Measurements from ENCODE around the gene POGLUT3. TPM values are rescaled to one million over a fixed set of nuclear protein-coding genes. Genes with fewer than 3 reads are reported as not detected.

POGLUT3 gene
- total and polyA plus RNA-seq, 9 of the 15 experiments (the other 6 are each of a cell fraction or from before 2014, with no cell fraction given), result 4.6 to 29.7 (median 17.8) TPM

DNA sequence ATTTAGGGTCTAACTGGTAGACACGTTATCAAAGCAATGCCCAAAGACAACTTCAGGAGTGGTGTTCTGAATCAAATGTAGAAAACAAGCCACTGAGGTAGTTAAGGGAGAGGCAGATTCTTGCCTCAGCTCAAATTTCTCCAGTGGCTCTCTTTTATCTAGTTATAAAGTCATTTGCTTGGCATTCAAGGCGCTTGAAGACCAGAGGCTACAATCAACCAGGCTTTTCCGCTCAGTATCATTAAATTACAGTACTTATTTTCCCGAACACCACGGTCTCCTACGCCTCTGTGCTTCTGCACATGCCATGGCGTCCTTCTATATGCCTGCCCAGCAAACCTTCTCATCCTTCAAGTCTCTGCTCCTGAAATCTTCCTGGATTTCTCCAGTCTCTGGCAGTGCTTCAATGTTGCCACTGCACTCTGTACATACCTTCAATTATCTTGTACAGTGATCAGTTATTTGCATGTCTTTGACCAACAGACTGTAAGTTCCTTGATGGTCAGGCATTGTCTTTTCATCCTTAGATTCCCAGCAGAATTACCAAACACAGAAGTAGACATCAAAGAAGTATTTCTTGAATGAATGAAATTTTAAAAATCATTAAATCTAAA lies 1.4 kb downstream of the POGLUT3 start:
- DNase-seq (ENCODE audit: extremely low read depth in 1 of 4, low spot score in 3 of 4) (peak in 2 of 4 experiments; percentile 34 to 38), ATAC-seq (peak; percentile 5), FAIRE-seq (peak; percentile 68)
- Histone ChIP-seq H3K9me3 (replicated peaks; ENCODE audit: control insufficient read depth, insufficient read depth, low read depth, low read length) (no peaks in the 10 kb centered on the region), H4K20me1 (replicated peaks; ENCODE audit: control insufficient read depth, insufficient read depth, low read length) (no peaks in the 10 kb centered on the region), H3K9me1 (ENCODE audit: control insufficient read depth, insufficient read depth, low read length) (no peaks in the 10 kb centered on the region), H3K4me1 (replicated peaks in 1 of 2; ENCODE audit: control insufficient read depth in 2 of 2, insufficient read depth in 2 of 2, low read length in 2 of 2) (peaks cover 17 to 35% of the 10 kb centered on the region in 2 experiments), H3K9ac (ENCODE audit: insufficient read depth in 1 of 2, low read depth in 2 of 2, low read length in 2 of 2) (peak overlapping the region; percentile 88 to 98; a peak in 3 of 4 replicates), H3K4me3 (peak overlapping the region; percentile 59), H3K36me3 (ENCODE audit: control insufficient read depth, insufficient read depth, low read length) (peaks cover 2% of the 10 kb centered on the region; the same call in 1 of the 3 replicates), H3K27ac (ENCODE audit: extremely low read depth, low read depth, low read length) (peak overlapping the region; percentile 97), H3K79me2 (ENCODE audit: control insufficient read depth, insufficient read depth, low read length) (peaks cover 38% of the 10 kb centered on the region), H3K4me2 (ENCODE audit: insufficient read depth, low read length) (peak overlapping the region; percentile 88), H2AFZ (ENCODE audit: low read depth, low read length) (peak overlapping the region; percentile 88), H3K27me3 (ENCODE audit: control insufficient read depth in 2 of 2, insufficient read depth in 2 of 2, low read length in 2 of 2) (no peaks in the 10 kb centered on the region)
- 23% methylated on average over 7 of the region's 7 CpGs for WGBS (ENCODE audit: insufficient coverage, low coverage, missing lambda C conversion rate)
- in situ Hi-C loops (cut with MboI) (no loop called here), intact Hi-C loops (cut with micrococcal nuclease) (loop anchor here (2.0 to 10.0 kb wide), 5 partner anchors 56 to 372 kb away; partner anchors contain the start of genes ACAT1, ATM, EXPH5 and NPAT)
- ChIA-PET POLR2A (interaction anchor here (1.6 kb wide), 1 partner anchor 15 kb away, joined by 6 read pairs; no protein-coding TSS in a partner anchor), CTCF (ENCODE audit: low intra/inter-chr PET ratio) (no interaction called here)
- BruUV-seq (replicated peaks), result no TSS peak
- TF ChIP-seq YY1 (IDR thresholded peaks at IDR 0.05; ENCODE audit: borderline replicate concordance in 1 of 3, control insufficient read depth in 1 of 3, extremely low read depth in 1 of 3, insufficient read depth in 3 of 3, insufficient read length in 1 of 3, insufficient replicate concordance in 2 of 3, low read depth in 1 of 3, low read length in 2 of 3), result peak in 1 of 3 experiments; percentile 14
- TF ChIP-seq CREBBP (IDR thresholded peaks at IDR 0.05; ENCODE audit: low read depth, low read length), result no peak

GRCh38 chr11:108495326-108495725 lies 2.9 kb downstream of the POGLUT3 start:
- Histone ChIP-seq H3K9me3 (replicated peaks; ENCODE audit: control insufficient read depth, insufficient read depth, low read depth, low read length) (no peaks in the 10 kb centered on the region), H3K4me1 (replicated peaks in 1 of 2; ENCODE audit: control insufficient read depth in 2 of 2, insufficient read depth in 2 of 2, low read length in 2 of 2) (peaks cover 17 to 21% of the 10 kb centered on the region in 2 experiments), H3K4me3 (no peak overlapping the region), H3K27me3 (ENCODE audit: control insufficient read depth in 2 of 2, insufficient read depth in 2 of 2, low read length in 2 of 2) (no peaks in the 10 kb centered on the region), H3K4me2 (ENCODE audit: insufficient read depth, low read length) (no peak overlapping the region), H3K79me2 (ENCODE audit: control insufficient read depth, insufficient read depth, low read length) (peaks cover 38% of the 10 kb centered on the region), H3K27ac (ENCODE audit: extremely low read depth, low read depth, low read length) (no peak overlapping the region), H2AFZ (ENCODE audit: low read depth, low read length) (no peak overlapping the region), H3K9ac (ENCODE audit: insufficient read depth in 1 of 2, low read depth in 2 of 2, low read length in 2 of 2) (peak overlapping the region in 1 of 2 experiments; percentile 46; a peak in 1 of 4 replicates), H4K20me1 (replicated peaks; ENCODE audit: control insufficient read depth, insufficient read depth, low read length) (no peaks in the 10 kb centered on the region), H3K9me1 (ENCODE audit: control insufficient read depth, insufficient read depth, low read length) (no peaks in the 10 kb centered on the region), H3K36me3 (ENCODE audit: control insufficient read depth, insufficient read depth, low read length) (peaks cover 3% of the 10 kb centered on the region; the same call in 1 of the 3 replicates)
- 94% methylated on average over 3 of the region's 3 CpGs for WGBS (ENCODE audit: insufficient coverage, low coverage, missing lambda C conversion rate)
- no peak for DNase-seq (ENCODE audit: extremely low read depth in 1 of 4, low spot score in 3 of 4)
- ChIA-PET POLR2A (no interaction called here), CTCF (ENCODE audit: low intra/inter-chr PET ratio) (no interaction called here)
- in situ Hi-C loops (cut with MboI) (no loop called here), intact Hi-C loops (cut with micrococcal nuclease) (loop anchor here (5.0 to 10.0 kb wide), 4 partner anchors 57 to 371 kb away; partner anchors contain the start of genes ACAT1 and EXPH5)
- ATAC-seq, result no peak
- BruUV-seq (replicated peaks), result no TSS peak
- FAIRE-seq, result no peak
- TF ChIP-seq ZBED1 (IDR thresholded peaks at IDR 0.05) (no peak), CGGBP1 (CRISPR knock-in tag; IDR thresholded peaks at IDR 0.05) (no peak), SMC3 (conservative IDR thresholded peaks at IDR 0.05; ENCODE audit: insufficient read depth, low read depth, low read length) (no peak), SRF (CRISPR knock-in tag; IDR thresholded peaks at IDR 0.05) (no peak), TEAD2 (tag; IDR thresholded peaks at IDR 0.05) (no peak), CEBPG (CRISPR knock-in tag; IDR thresholded peaks at IDR 0.05) (no peak), CEBPG (tag; conservative IDR thresholded peaks at IDR 0.05 in 1 of 2, IDR thresholded peaks at IDR 0.05 in 1 of 2) (no peak), ZFP36 (IDR thresholded peaks at IDR 0.05; ENCODE audit: low read depth, low read length, partially characterized antibody) (no peak), HMGN3 (IDR thresholded peaks at IDR 0.05; ENCODE audit: borderline replicate concordance, extremely low read depth, insufficient read length, low read depth, low read length) (no peak), POLR3G (IDR thresholded peaks at IDR 0.05; ENCODE audit: extremely low read depth, insufficient read length, insufficient replicate concordance) (no peak), OTX1 (CRISPR knock-in tag; IDR thresholded peaks at IDR 0.05) (no peak), SIN3B (IDR thresholded peaks at IDR 0.05; ENCODE audit: low read depth) (no peak), ZNF586 (CRISPR knock-in tag; conservative IDR thresholded peaks at IDR 0.05) (no peak)

Data from K562 (cell line).